OCI-M1 (cell line): ENCODE data around the gene KRTAP7-1.

Experiments
- DNase-seq: peaks from one replicate; lab custom pipeline; 2025; lab: John Stamatoyannopoulos, UW

The KRTAP7-1 gene

GRCh38 chr21:30829659-30830058 lies at the start of gene KRTAP7-1:
TSS of gene KRTAP7-1 (minus strand) at chr21:30829759. CDS start at chr21:30829698, 61 bp downstream.
- DNase-seq = no peak

GRCh38 chr21:30874526-30874925 lies 45.0 kb upstream of the KRTAP7-1 start:
- no peak for DNase-seq

GRCh38 chr21:30847627-30848500 lies 18.3 kb upstream of the KRTAP7-1 start:
- no peak for DNase-seq

GRCh38 chr21:30842990-30843389 lies 13.4 kb upstream of the KRTAP7-1 start:
- no peak for DNase-seq

GRCh38 chr21:30839304-30839703 lies 9.7 kb upstream of the KRTAP7-1 start:
- peak; percentile 24 for DNase-seq

- DNase-seq = no peak
Measured at GRCh38 chr21:30838536-30838935, 9.0 kb upstream of the KRTAP7-1 start.

GRCh38 chr21:30831194-30831765 lies 1.7 kb upstream of the KRTAP7-1 start:
- peak; percentile 56 for DNase-seq

- DNase-seq = peak; percentile 2
Measured at GRCh38 chr21:30818837-30819610, 10.5 kb downstream of the KRTAP7-1 start.

GRCh38 chr21:30813174-30813573 lies 16.4 kb downstream of the KRTAP7-1 start, which contains the start of gene KRTAP8-1:
TSS of gene KRTAP8-1 (minus strand) at chr21:30813274. CDS start at chr21:30813220, 54 bp downstream.
- DNase-seq = no peak

GRCh38 chr21:30800605-30801004 lies 29.0 kb downstream of the KRTAP7-1 start:
- no peak for DNase-seq

GRCh38 chr21:30793581-30794314 lies 35.8 kb downstream of the KRTAP7-1 start:
- DNase-seq = no peak

GRCh38 chr21:30779249-30779648 lies 50.3 kb downstream of the KRTAP7-1 start:
- no peak for DNase-seq
